Spleen (tissue), 11 donors: Measurements from ENCODE around the gene ZMYM2. TPM values are rescaled to one million over a fixed set of nuclear protein-coding genes. Genes with fewer than 3 reads are reported as not detected.

Source experiments
- DNase-seq: peaks from one replicate; pipeline ENCODE4 v3.0.0-alpha.2; 2020
- H3K27ac ChIP-seq, 8 donors: fragments of 200-600 bp; sonication (generic) in 7 of 8; 1 replicate in 4 of 8; 2 replicates in 4 of 8; pipeline versions ENCODE4 v1.5.0 to v1.8.0; 2016 to 2021; ENCODE audit warnings: inconsistent platforms in 4 of 8, mild to moderate bottlenecking in 4 of 8, moderate library complexity in 1 of 8
- H3K27me3 ChIP-seq, 7 donors: fragments of 200-600 bp; sonication (generic) in 6 of 7; replicated peaks in 1 of 7; 1 replicate in 4 of 7; 2 replicates in 3 of 7; pipeline versions ENCODE4 v1.5.0 to v1.8.0; 2016 to 2021; ENCODE audit warnings: inconsistent platforms in 3 of 7, mild to moderate bottlenecking in 1 of 7
- H3K36me3 ChIP-seq, 6 donors: fragments of 200-600 bp; sonication (generic) in 5 of 6; 1 replicate in 4 of 6; 2 replicates in 2 of 6; pipeline versions ENCODE4 v1.5.0 to v1.8.0; 2016 to 2021; ENCODE audit warnings: inconsistent platforms in 2 of 6
- H3K4me1 ChIP-seq, 6 donors: fragments of 200-600 bp; sonication (generic) in 5 of 6; 1 replicate in 3 of 6; 2 replicates in 3 of 6; pipeline versions ENCODE4 v1.5.0 to v1.8.0; 2016 to 2021; ENCODE audit warnings: inconsistent platforms in 3 of 6
- H3K4me3 ChIP-seq, 8 donors: fragments of 200-600 bp; sonication (generic) in 7 of 8; 1 replicate in 4 of 8; 2 replicates in 4 of 8; pipeline versions ENCODE4 v1.5.0 to v1.8.0; 2016 to 2021; ENCODE audit warnings: inconsistent platforms in 4 of 8, mild to moderate bottlenecking in 4 of 8, moderate library complexity in 2 of 8
- H3K9me3 ChIP-seq, 8 donors: fragments of 200-600 bp; sonication (generic) in 7 of 8; 1 replicate in 4 of 8; 2 replicates in 4 of 8; pipeline versions ENCODE4 v1.5.0 to v1.8.0; 2016 to 2021; ENCODE audit warnings: inconsistent platforms in 4 of 8
- CTCF ChIP-seq, 11 experiments: fragments of 200-600 bp in 7 of 11; fragments of 450-650 bp in 4 of 11; sonication (generic) in 4 of 11; IDR thresholded peaks in 8 of 11; conservative IDR thresholded peaks in 3 of 11; 1 replicate in 7 of 11; 2 replicates in 4 of 11; pipeline versions ENCODE4 v1.4.0 to v1.8.0; 2016 to 2021; ENCODE audit warnings: antibody characterized with exemption in 11 of 11, inconsistent platforms in 4 of 11, mild to moderate bottlenecking in 1 of 11
- POLR2A ChIP-seq, 3 donors: fragments of 450-650 bp; IDR thresholded peaks; one replicate each; pipeline ENCODE4 v1.5.1; 2017; ENCODE audit warnings: antibody characterized with exemption in 3 of 3, mild to moderate bottlenecking in 1 of 3
- POLR2AphosphoS5 ChIP-seq, 3 donors: sonication (generic); formaldehyde crosslinking; IDR thresholded peaks; one replicate each; pipeline ENCODE4 v1.5.1; 2017; ENCODE audit warnings: antibody characterized with exemption in 3 of 3
- WGBS, 5 donors: extraction: QIAGEN DNeasy Blood & Tissue Kit in 3 of 5; methylation state at CpG; one replicate each; pipeline versions ENCODE4 v1.1.5 to v1.1.7; 2013 to 2018; 5-methylcytosine and 5-hydroxymethylcytosine counted together
- intact Hi-C: fragments of 100-400 bp; cut with DNase I; formaldehyde crosslinking; loops from one replicate; pipeline ENCODE4 v1.15.0; 2023; ENCODE audit warnings: low total_unique reads
- polyA plus RNA-seq, 3 donors: library from polyadenylated mRNA; stranded (reverse); fragments of 200-250 nt; gene quantifications; one replicate each; pipeline ENCODE4 v1.2.1, GENCODE V29; 2013
- total RNA-seq, 7 donors: library from RNA; depleted of rRNA in 3 of 7; stranded (reverse); fragments of >200 nt in 3 of 7; fragmentation: NEBNext Ultra II Directional in 4 of 7; extraction: Animal tissue kit (Norgen Biotek cat#: 25700) in 4 of 7; gene quantifications; one replicate each; pipeline versions ENCODE4 v1.1.0 to v1.2.1, GENCODE V29; 2016 to 2021
- donor health status: healthy with polysubstance abuse.
- donor health status: DM: no; HTN: no; CAD: no; lungs with moderate emphysema.
- donor health status: DM: no; HTN: no; CAD: no.
- donor health status: Bipolar disorder and iron deficiency.
- donor health status: healthy.
- donor health status: DM: no; HTN: no; CAD: no.
- donor health status: DM: yes; HTN: yes; CAD: no.

Gene ZMYM2
- total and polyA plus RNA-seq, 10 donors, result 17.8 to 125 (median 94.6) TPM

DNA sequence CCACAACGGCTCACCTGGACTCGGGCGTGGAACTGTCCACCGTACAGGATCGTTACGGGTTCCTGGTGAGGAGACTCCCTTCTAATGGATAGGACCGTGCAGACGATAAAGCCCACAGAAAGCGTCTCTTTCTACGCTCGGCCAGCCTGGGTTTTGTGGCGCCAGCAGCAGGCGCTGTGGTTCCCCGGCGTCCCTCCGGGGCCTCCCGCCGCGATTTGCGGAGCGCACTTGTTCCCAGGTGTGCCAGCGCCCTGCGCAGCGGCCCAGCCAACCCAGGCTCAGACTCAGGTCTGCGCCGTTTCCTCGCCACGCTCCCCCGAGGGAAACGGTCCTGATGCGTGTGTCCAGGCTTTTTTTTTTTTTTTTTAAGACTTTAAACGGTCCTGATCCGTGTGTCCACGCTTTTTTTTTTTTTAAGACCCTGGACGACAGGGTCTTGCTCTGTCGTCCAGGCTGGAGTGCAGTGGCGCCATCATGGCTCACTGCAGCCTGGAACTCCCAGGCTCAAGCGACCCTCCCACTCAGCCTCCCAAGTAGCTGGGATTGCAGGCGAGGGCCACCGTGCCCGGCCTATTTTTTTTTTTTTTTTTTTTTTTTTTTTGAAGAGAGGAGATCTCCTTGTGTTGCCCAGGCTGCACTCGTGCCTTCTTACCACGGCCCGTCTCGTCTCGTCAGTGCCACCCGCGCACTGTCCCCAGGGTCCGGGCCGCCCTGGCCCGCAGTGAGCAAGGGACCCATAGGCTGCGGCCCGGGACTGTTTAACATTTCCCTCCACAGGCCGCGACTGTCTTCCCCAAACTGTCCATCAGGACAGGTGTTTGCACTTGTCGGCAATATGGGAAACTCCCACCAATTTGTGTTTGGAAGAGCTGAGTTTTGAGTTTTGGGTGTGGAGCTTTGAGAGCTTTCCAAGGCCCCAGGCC is 178.5 kb downstream of the ZMYM2 start:
- Histone ChIP-seq H3K36me3 (no peaks in the 10 kb centered on the region), H3K27me3 (peaks cover 0 to 99% (median 34%) of the 10 kb centered on the region in 7 donors), H3K9me3 (no peaks in the 10 kb centered on the region), H3K27ac (no peak overlapping the region), H3K4me1 (peaks cover 0 to 13% (median 7%) of the 10 kb centered on the region in 6 donors), H3K4me3 (peak overlapping the region in 1 of 8 donors; percentile 32)
- WGBS, 5 donors, result 29 to 35% (median 32%) methylated on average over 54 to 56 of the region's 56 CpGs
- intact Hi-C loops, result no loop called here
- no peak for DNase-seq
- TF ChIP-seq CTCF (IDR thresholded peaks at IDR 0.05 in 8 of 11, conservative IDR thresholded peaks at IDR 0.05 in 3 of 11), result no peak
- no peak for TF ChIP-seq POLR2A (IDR thresholded peaks at IDR 0.05)
- TF ChIP-seq POLR2AphosphoS5 (IDR thresholded peaks at IDR 0.05), result no peak

DNA sequence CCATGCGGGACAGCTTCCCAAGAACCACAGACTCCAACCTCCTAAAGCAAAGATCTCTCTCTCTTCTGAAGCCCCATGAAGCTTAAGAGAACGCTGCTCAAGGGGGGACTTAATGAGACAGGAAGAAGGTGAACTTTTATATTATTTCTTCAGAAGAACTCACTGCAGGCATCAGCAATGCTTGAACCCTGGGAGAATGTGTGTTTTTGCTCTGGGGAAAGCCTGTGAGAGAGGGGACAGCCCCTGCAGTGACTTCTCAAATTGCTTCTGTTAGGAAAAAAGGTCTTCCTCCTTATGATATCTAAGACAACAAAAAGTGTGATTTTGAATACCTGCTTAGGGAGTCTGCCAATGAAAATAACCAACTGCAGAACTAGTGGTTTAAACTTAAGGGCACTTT is 179.3 kb downstream of the ZMYM2 start:
- Histone ChIP-seq H3K9me3 (no peaks in the 10 kb centered on the region), H3K27ac (no peak overlapping the region), H3K4me1 (peaks cover 0 to 19% (median 9%) of the 10 kb centered on the region in 6 donors), H3K27me3 (peaks cover 0 to 99% (median 42%) of the 10 kb centered on the region in 7 donors), H3K36me3 (no peaks in the 10 kb centered on the region), H3K4me3 (no peak overlapping the region)
- TF ChIP-seq POLR2AphosphoS5 (IDR thresholded peaks at IDR 0.05) (no peak), POLR2A (IDR thresholded peaks at IDR 0.05) (no peak), CTCF (IDR thresholded peaks at IDR 0.05 in 8 of 11, conservative IDR thresholded peaks at IDR 0.05 in 3 of 11) (no peak)
- 60 to 80% (median 66%) methylated on average over 2 of the region's 2 CpGs for WGBS, 5 donors
- intact Hi-C loops, result no loop called here
- DNase-seq, result no peak

DNA sequence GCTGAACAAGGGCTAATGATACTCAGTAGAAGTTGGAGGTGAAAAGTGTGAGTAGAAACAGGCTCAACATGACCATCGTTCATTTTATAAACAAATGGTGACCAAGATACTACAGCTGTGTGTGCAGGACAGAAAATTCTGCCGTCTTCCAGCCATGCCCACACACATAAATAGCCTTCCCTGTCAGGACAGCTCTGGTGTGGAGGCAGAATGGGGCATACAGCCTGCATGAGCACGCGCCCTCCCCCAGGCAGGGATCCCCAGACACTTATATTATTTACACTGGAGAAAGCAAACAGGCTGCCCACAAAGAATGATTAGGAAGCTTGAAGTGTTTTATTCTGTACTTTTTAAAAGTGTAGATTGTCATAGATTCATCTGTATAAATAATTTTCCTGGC is 182.0 kb downstream of the ZMYM2 start:
- Histone ChIP-seq H3K4me3 (no peak overlapping the region), H3K4me1 (peaks cover 0 to 19% (median 9%) of the 10 kb centered on the region in 6 donors), H3K27ac (no peak overlapping the region), H3K27me3 (peaks cover 0 to 98% (median 44%) of the 10 kb centered on the region in 7 donors), H3K36me3 (no peaks in the 10 kb centered on the region), H3K9me3 (no peaks in the 10 kb centered on the region)
- no peak for DNase-seq
- TF ChIP-seq CTCF (IDR thresholded peaks at IDR 0.05 in 8 of 11, conservative IDR thresholded peaks at IDR 0.05 in 3 of 11) (no peak), POLR2A (IDR thresholded peaks at IDR 0.05) (no peak), POLR2AphosphoS5 (IDR thresholded peaks at IDR 0.05) (no peak)
- WGBS, 5 donors, result 63 to 89% (median 70%) methylated on average over 4 of the region's 4 CpGs
- intact Hi-C loops, result no loop called here

Other genes with a start within 250 kb of the ZMYM2 start
- gene PSPC1, start 175.8 kb upstream of the ZMYM2 start, total RNA-seq, result 10 to 100 TPM; 52.9 to 79.8 (median 64.5) TPM
- gene PSPC1, start 175.8 kb upstream of the ZMYM2 start, polyA plus RNA-seq, result 10 to 100 TPM; 32.7 to 52.5 (median 39.5) TPM
- gene ZMYM5, start 95.1 kb upstream of the ZMYM2 start, total RNA-seq, result 10 to 100 TPM; 13.2 to 24.4 (median 18.8) TPM
- gene ZMYM5, start 95.1 kb upstream of the ZMYM2 start, polyA plus RNA-seq, result 1 to 10 TPM; 5.7 to 7.4 (median 6.6) TPM
- gene GJA3, start 202.3 kb downstream of the ZMYM2 start, total RNA-seq, result under 1 TPM; 0.12 to 0.43 (median 0.26) TPM
- under 1 TPM; 0.15 to 0.26 (median 0.24) TPM for gene GJA3, start 202.3 kb downstream of the ZMYM2 start, polyA plus RNA-seq
- gene GJB2, start 234.2 kb downstream of the ZMYM2 start, total RNA-seq, result under 1 TPM in 3 of 7 donors, not detected in 4; 0.14 to 0.77 (median 0.16) TPM
- under 1 TPM; 0.23 to 0.64 (median 0.24) TPM for gene GJB2, start 234.2 kb downstream of the ZMYM2 start, polyA plus RNA-seq